ENCODE measurements around the gene CPB2.

DNA sequence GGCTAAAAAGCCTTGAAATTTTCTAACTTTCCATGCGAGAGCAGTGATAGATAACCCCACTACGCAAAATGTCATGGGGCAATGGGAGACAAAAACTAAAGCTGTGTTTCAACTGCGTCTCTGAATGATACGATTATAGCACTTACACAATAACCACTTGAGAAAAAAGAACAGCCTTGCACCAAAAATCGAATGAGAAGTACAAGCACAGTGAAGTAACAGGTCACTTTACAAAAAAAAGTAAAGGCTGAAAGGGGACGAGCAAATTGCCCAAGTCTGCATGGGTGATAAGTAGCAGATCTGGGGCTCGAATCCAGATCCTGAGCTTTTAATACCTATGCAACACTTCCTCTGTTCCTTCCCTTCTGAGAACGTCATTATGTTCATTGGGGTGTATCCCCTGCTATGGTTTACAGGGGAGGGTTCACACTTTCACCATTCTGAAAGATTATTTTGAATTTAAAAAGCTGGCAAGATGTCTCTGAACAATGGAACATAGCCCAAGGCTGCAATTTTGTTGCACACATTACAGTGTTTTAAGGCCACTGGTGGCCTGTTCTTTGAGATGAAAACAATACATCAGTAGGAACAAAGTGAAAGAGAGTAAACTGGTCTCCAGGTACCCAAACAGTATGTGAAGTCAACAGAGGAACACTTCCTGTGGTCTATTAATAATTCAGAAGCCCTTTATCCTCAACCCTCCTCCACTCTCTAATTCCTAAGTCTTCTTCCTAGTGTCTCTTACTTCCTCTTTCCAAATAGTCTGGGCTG, 3.2 kb downstream of the CPB2 start:
- TF ChIP-seq, protein P1, sequence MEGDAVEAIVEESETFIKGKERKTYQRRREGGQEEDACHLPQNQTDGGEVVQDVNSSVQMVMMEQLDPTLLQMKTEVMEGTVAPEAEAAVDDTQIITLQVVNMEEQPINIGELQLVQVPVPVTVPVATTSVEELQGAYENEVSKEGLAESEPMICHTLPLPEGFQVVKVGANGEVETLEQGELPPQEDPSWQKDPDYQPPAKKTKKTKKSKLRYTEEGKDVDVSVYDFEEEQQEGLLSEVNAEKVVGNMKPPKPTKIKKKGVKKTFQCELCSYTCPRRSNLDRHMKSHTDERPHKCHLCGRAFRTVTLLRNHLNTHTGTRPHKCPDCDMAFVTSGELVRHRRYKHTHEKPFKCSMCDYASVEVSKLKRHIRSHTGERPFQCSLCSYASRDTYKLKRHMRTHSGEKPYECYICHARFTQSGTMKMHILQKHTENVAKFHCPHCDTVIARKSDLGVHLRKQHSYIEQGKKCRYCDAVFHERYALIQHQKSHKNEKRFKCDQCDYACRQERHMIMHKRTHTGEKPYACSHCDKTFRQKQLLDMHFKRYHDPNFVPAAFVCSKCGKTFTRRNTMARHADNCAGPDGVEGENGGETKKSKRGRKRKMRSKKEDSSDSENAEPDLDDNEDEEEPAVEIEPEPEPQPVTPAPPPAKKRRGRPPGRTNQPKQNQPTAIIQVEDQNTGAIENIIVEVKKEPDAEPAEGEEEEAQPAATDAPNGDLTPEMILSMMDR (IDR thresholded peaks at IDR 0.05): no peak
- no peak for TF ChIP-seq POLR2A (IDR thresholded peaks at IDR 0.05)
